ACC112 (cell line): ENCODE measurements around the gene PRKCZ.
"Not testable (repeated sequence)": the region's sequence is repeated elsewhere in the genome, so short reads cannot be mapped to it uniquely, and the experiment has no call there.

Experiments
- H2AFZ ChIP-seq: fragments of 200-600 bp; sonication (generic); one replicate; pipeline ENCODE4 v1.6.0; 2017; ENCODE audit warnings: antibody characterized with exemption, low read length; ENCODE audit not compliant: unreplicated experiment
- H3K27ac ChIP-seq: fragments of 200-600 bp; sonication (generic); 2 replicates; pipeline ENCODE4 v1.5.1; 2014; ENCODE audit warnings: low read depth, mild to moderate bottlenecking, antibody characterized with exemption, low read length, moderate library complexity
- H3K27me3 ChIP-seq: fragments of 200-600 bp; sonication (generic); 2 replicates; pipeline ENCODE4 v1.6.1; 2014; ENCODE audit warnings: mild to moderate bottlenecking, antibody characterized with exemption, low read length, moderate library complexity, mixed read lengths; ENCODE audit not compliant: insufficient read depth
- H3K36me3 ChIP-seq: fragments of 200-600 bp; sonication (generic); 2 replicates; pipeline ENCODE4 v1.6.1; 2016; ENCODE audit warnings: mild to moderate bottlenecking, antibody characterized with exemption, low read length, moderate library complexity, mixed read lengths; ENCODE audit not compliant: insufficient read depth
- H3K4me1 ChIP-seq: fragments of 200-600 bp; sonication (generic); one replicate; pipeline ENCODE4 v1.6.1; 2016; ENCODE audit warnings: low read length, mixed read lengths; ENCODE audit not compliant: insufficient read depth, unreplicated experiment, control insufficient read depth
- H3K4me3 ChIP-seq: fragments of 200-600 bp; sonication (generic); 2 replicates; pipeline ENCODE4 v1.5.1; 2014; ENCODE audit warnings: mild to moderate bottlenecking, low read depth, low read length
- H3K79me2 ChIP-seq: fragments of 200-600 bp; sonication (generic); one replicate; pipeline ENCODE4 v1.6.0; 2016; ENCODE audit warnings: low read length; ENCODE audit not compliant: control insufficient read depth, unreplicated experiment, insufficient read depth

The PRKCZ gene

DNA sequence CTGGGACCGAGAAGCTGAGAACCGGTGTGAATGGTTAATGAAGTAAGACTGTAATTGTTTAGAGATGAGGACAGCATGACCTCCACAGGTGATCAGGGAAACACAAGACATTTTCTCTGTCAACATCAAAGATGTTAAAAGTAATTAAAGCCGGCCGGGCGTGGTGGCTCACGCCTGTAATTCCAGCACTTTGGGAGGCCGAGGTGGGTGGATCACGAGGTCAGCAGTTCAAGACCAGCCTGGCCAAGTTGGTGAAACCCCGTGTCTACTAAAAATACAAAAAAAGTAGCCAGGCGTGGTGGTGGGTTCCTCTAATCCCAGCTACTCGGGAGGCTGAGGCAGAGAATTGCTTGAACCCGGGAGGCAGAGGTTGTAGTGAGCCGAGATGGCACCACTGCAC lies 88.9 kb downstream of the PRKCZ start:
- H3K36me3 ChIP-seq, H3K27ac ChIP-seq, H3K4me3 ChIP-seq, H2AFZ ChIP-seq, H3K27me3 ChIP-seq, H3K79me2 ChIP-seq: not testable (repeated sequence)
- peaks cover 11% of the 10 kb centered on the region for H3K4me1 ChIP-seq

DNA sequence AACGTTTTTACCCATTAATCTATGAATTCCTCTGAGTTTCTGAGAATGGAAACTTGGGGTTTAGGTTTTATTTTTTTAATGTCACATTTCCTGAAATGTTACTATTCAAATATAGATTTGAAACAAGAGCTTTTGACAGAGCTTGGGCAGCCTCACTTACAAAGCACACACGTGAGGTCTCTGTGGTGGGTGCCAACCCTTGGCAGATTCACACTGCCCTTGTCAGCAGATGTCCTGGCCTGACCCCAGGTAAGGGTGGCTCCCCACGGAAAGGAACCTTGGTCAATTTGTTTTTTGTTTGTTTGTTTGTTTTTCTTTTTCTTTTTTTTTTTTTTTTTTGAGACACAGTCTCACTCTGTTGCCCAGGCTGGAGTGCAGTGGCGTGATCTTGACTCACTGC lies 90.8 kb downstream of the PRKCZ start:
- Histone ChIP-seq H3K27ac (no peak overlapping the region), H3K27me3 (peaks cover 5% of the 10 kb centered on the region; the same call in 1 of the 2 replicates), H3K79me2 (no peaks in the 10 kb centered on the region), H2AFZ (no peak overlapping the region), H3K36me3 (no peaks in the 10 kb centered on the region), H3K4me3 (no peak overlapping the region), H3K4me1 (peaks cover under 1% of the 10 kb centered on the region)

DNA sequence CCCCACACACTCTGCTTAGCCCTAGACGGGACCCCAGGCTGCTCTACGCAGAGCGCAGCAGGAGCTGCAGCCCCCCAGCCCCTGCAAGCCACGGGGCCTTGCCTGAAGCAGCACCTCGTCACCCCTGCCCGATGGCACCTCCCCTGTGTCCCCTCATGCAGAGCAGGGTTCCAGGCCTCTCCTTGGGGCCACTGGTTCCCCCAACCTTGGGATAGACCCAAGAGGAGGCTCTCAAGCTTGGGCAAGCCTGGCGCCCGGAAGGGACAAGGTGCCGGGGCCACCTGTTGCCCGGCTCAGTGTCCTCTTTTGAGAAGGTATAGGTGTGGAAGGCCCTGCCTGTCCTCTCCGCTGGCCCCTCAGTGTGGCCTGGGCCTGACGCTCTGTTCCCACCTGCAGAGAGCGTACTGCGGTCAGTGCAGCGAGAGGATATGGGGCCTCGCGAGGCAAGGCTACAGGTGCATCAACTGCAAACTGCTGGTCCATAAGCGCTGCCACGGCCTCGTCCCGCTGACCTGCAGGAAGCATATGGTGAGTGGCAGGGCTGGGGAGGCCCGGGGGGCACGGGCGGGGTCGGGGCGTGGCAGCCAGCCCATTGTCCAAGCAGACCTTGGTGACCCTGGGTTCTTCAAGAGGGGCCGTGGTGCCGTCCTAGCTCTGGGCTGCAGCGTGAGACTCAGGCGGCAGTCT lies 93.7 kb downstream of the PRKCZ start:
- Histone ChIP-seq H2AFZ (no peak overlapping the region), H3K27me3 (no peaks in the 10 kb centered on the region), H3K27ac (no peak overlapping the region), H3K4me3 (no peak overlapping the region), H3K36me3 (no peaks in the 10 kb centered on the region), H3K4me1 (no peaks in the 10 kb centered on the region), H3K79me2 (no peaks in the 10 kb centered on the region)

DNA sequence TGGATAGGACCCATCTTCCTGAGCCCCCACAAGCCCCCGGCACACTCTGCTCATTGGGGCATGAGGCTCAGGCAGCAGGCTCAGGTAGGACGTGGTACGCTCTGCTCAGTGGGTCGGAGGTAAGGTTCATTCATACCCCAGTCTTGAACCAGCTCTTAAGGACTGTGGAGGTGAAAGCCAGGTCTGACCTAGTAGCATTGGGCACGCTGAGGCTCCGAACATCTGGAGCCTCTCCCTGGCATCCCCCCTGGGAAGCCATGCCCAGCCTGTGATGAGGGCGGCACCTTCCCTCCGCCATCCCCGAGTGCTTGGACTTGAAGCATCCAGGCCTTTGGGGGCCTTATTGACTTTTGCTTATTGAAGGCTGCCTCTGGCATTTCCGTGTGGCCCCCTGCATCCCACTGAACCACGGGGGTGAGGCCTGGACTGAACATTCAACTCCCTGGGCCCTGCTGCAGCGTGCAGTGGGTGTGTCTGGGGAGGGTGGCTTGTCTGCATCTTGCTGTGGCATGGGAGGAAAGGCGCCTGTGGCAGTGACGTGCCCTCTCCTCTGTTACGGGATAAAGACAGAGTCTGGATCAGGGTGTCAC lies 94.4 kb downstream of the PRKCZ start:
- no peak overlapping the region for H2AFZ ChIP-seq
- H3K36me3 ChIP-seq = no peaks in the 10 kb centered on the region
- no peaks in the 10 kb centered on the region for H3K4me1 ChIP-seq
- H3K79me2 ChIP-seq = no peaks in the 10 kb centered on the region
- no peaks in the 10 kb centered on the region for H3K27me3 ChIP-seq
- H3K27ac ChIP-seq = no peak overlapping the region
- no peak overlapping the region for H3K4me3 ChIP-seq

DNA sequence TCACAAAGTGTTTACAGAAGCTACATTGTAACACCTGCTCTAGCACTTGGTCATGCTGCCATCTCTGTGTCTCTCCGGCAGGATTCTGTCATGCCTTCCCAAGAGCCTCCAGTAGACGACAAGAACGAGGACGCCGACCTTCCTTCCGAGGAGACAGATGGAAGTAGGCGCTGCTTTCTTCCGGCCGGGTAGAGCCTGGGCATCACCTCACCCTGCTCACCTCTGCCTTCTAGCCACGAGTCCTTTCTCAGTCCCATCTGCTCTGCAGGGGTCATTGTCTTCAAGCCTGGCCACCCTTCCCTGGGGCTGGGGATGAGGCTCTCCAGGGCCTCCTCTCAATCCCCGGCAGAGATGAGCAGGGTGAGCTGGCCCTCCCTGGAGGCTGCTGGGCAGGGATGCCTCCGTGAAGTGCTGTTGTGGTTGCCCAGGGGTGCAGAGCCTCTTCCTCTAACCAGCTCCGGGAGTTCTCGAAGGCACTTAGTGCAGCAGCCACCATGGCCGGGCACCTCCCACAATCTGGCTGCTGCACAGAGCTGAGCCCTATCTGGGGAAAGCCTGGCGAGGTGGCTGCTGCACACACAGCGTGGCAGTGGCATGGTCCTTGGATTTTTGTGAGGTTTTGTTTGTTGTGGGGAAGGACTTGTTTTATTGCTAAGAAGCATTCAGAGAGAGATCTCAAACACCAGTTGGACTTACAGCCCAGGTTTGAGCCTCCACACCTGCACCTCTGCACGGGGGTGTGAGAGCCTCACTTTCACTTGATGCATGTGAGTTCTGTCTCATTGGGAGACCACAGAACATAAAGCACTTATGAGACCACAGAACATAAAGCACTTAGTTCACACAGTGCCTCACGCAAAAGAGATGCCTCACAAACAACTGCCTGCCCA lies 96.0 kb downstream of the PRKCZ start:
- H3K4me3 ChIP-seq = no peak overlapping the region
- no peak overlapping the region for H2AFZ ChIP-seq
- H3K79me2 ChIP-seq = no peaks in the 10 kb centered on the region
- no peaks in the 10 kb centered on the region for H3K4me1 ChIP-seq
- no peak overlapping the region for H3K27ac ChIP-seq
- H3K27me3 ChIP-seq = peaks cover 5% of the 10 kb centered on the region; the same call in 1 of the 2 replicates
- H3K36me3 ChIP-seq = no peaks in the 10 kb centered on the region

DNA sequence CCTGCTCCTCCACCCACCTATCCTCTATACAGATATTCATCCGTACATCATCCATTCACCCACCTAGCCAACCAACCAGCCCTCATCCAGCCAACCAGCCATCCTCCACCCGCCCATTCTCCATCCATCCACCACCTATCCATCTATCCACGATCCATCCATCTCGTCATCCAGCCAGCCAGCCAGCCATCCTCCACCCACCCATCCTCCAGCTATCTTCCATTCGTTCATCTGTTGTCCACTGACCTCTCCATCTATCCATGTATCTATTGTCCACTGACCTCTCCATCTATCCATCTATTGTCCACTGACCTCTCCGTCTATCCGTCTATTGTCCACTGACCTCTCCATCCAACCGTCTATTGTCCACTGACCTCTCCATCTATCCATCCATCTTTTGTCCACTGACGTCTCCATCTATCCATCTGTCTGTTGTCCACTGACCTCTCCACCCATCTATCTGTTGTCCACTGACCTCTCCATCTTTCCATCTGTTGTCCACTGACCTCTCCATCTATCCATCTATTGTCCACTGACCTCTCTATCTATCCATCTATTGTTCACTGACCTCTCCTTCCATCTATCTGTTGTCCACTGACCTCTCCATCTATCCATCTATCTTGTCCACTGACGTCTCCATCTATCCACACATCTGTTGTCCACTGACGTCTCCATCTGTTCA lies 96.8 kb downstream of the PRKCZ start:
- Histone ChIP-seq H3K4me1 (no peaks in the 10 kb centered on the region), H3K36me3 (no peaks in the 10 kb centered on the region), H3K79me2 (no peaks in the 10 kb centered on the region), H3K4me3 (no peak overlapping the region), H3K27me3 (peaks cover 5% of the 10 kb centered on the region; the same call in 1 of the 2 replicates), H3K27ac (no peak overlapping the region), H2AFZ (no peak overlapping the region)

DNA sequence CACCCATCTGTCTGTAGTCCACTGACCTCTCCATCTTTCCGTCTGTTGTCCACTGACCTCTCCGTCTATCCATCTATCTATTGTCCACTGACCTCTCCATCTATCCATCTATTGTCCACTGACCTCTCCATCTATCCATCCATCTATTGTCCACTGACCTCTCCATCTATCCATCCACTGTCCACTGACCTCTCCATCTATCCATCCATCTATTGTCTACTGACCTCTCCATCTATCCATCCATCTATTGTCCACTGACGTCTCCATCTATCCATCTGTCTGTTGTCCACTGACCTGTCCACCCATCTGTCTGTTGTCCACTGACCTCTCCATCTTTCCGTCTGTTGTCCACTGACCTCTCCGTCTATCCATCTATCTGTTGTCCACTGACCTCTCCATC lies 97.7 kb downstream of the PRKCZ start:
- H3K79me2 ChIP-seq, H3K4me3 ChIP-seq, H2AFZ ChIP-seq, H3K36me3 ChIP-seq, H3K27ac ChIP-seq, H3K27me3 ChIP-seq, H3K4me1 ChIP-seq: not testable (repeated sequence)

DNA sequence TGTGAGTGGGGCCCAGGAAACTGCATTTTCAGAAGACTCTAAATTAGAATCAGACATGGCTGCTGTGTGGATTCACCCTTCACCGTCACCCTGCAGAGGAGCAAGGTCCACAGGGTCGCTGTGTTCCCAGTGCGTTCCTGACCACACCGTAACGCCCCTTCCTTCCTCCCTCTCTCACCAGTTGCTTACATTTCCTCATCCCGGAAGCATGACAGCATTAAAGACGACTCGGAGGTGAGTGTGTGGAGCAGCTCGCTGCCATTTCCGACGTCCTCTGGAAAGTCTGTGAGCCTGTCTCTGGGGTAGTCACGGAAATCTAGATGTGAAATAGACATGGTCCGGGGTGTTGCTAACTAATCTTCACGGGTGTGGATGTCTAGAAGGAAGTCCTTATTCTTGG lies 98.5 kb downstream of the PRKCZ start:
- H2AFZ ChIP-seq = no peak overlapping the region
- no peaks in the 10 kb centered on the region for H3K4me1 ChIP-seq
- H3K79me2 ChIP-seq = no peaks in the 10 kb centered on the region
- H3K27ac ChIP-seq = no peak overlapping the region
- H3K36me3 ChIP-seq = no peaks in the 10 kb centered on the region
- peaks cover 5% of the 10 kb centered on the region; the same call in 1 of the 2 replicates for H3K27me3 ChIP-seq
- no peak overlapping the region for H3K4me3 ChIP-seq

DNA sequence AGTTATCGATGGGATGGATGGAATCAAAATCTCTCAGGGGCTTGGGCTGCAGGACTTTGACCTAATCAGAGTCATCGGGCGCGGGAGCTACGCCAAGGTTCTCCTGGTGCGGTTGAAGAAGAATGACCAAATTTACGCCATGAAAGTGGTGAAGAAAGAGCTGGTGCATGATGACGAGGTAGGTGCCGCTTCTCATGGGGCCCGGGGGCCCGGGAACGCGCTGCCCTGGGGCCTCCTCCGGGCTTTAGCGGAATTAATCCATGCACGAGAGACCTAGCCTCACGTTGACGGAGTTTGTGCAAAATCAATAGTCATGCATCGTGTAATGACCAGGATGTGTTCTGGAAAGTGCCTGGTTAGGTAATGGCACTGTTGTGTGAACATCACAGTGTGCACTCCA lies 100.6 kb downstream of the PRKCZ start:
- H2AFZ ChIP-seq = no peak overlapping the region
- H3K79me2 ChIP-seq = no peaks in the 10 kb centered on the region
- H3K4me1 ChIP-seq = no peaks in the 10 kb centered on the region
- H3K4me3 ChIP-seq = no peak overlapping the region
- H3K36me3 ChIP-seq = no peaks in the 10 kb centered on the region
- H3K27ac ChIP-seq = no peak overlapping the region
- H3K27me3 ChIP-seq = peaks cover 5% of the 10 kb centered on the region; the same call in 1 of the 2 replicates

DNA sequence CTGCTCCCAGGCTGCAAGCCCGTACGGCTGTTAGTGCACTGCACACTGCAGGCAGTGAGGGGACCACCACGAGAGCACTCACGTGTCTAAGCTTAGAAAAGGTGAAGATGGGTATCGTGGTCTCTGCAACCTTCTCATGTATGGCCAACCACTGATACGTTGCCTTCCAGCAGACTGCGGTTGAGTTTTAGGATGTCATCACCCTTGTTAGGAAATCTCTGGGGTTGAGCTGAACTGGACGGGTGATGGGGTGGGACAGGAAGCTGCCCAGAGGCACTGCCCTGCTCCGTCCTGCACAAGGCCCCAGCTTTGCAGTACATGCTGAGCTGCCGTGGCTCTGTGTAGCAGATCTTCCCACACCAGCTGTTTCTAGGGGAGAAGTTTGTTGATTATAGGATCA lies 101.0 kb downstream of the PRKCZ start:
- Histone ChIP-seq H3K27ac (no peak overlapping the region), H3K79me2 (no peaks in the 10 kb centered on the region), H2AFZ (no peak overlapping the region), H3K36me3 (no peaks in the 10 kb centered on the region), H3K27me3 (peaks cover 5% of the 10 kb centered on the region; the same call in 1 of the 2 replicates), H3K4me3 (no peak overlapping the region), H3K4me1 (no peaks in the 10 kb centered on the region)
